Endothelial cell of umbilical vein (primary cell): ENCODE data around the gene ITGA11. TPM values are rescaled to one million over a fixed set of nuclear protein-coding genes. Genes with fewer than 3 reads are reported as not detected.

Experiments
- BruUV-seq: library from RNA; stranded (reverse); fragments of 400-500 nt; replicated peaks from 2 replicates; lab custom pipeline; 2021; lab: Mats Ljungman, UMichigan
- CTCF ChIA-PET: fragments of 300-600, 350-600 bp; sonication (Branson Sonifier 250); formaldehyde crosslinking; loops from one replicate; lab custom pipeline; 2021; ENCODE audit warnings: antibody characterized with exemption, inconsistent platforms; lab: Charles Lee
- POLR2A ChIA-PET: fragments of 300-600, 350-600 bp; sonication (Branson Sonifier 250); formaldehyde crosslinking; loops from one replicate; lab custom pipeline; 2021; ENCODE audit warnings: antibody characterized with exemption, inconsistent platforms; lab: Charles Lee
- DNase-seq: peaks from one replicate; pipeline ENCODE4 v3.0.0-alpha.2; 2011; ENCODE audit warnings: low read depth, low spot score
- FAIRE-seq: peaks from 2 replicates; lab custom pipeline; 2011; peaks lifted over from hg19 to GRCh38; lab: Jason Lieb, UNC
- H2AFZ ChIP-seq: 2 replicates; pipeline ENCODE4 v1.6.0; 2012; ENCODE audit warnings: low read depth, low read length, control low read depth, inconsistent platforms
- H3K27ac ChIP-seq: 2 replicates; pipeline ENCODE4 v1.5.1; 2011; ENCODE audit warnings: low read depth, mild to moderate bottlenecking, control low read depth, low read length, moderate library complexity; ENCODE audit not compliant: insufficient read depth
- H3K27me3 ChIP-seq, 2 experiments: 2 replicates each; pipeline versions ENCODE4 v1.6.0 to v1.6.1; 2011; ENCODE audit warnings: low read length in 2 of 2, mixed read lengths in 1 of 2; ENCODE audit not compliant: control insufficient read depth in 2 of 2, insufficient read depth in 2 of 2
- H3K36me3 ChIP-seq, 2 experiments: 2 replicates in 1 of 2; 3 replicates in 1 of 2; pipeline ENCODE4 v1.5.1; 2011; ENCODE audit warnings: low read length in 2 of 2, mild to moderate bottlenecking in 1 of 2, moderate library complexity in 1 of 2; ENCODE audit not compliant: control insufficient read depth in 2 of 2, insufficient read depth in 2 of 2; ENCODE audit errors: extremely low read depth in 1 of 2
- H3K4me1 ChIP-seq: 3 replicates; pipeline ENCODE4 v1.5.1; 2011; ENCODE audit warnings: mild to moderate bottlenecking, low read length; ENCODE audit not compliant: control insufficient read depth, insufficient read depth; ENCODE audit errors: extremely low read depth
- H3K4me2 ChIP-seq: 2 replicates; pipeline ENCODE4 v1.6.1; 2011; ENCODE audit warnings: low read length, control low read depth, mixed read lengths; ENCODE audit not compliant: insufficient read depth
- H3K4me3 ChIP-seq, 3 experiments: fragments of 200-600 bp in 1 of 3; sonication (generic), shearing (Covaris generic) in 1 of 3; replicated peaks in 1 of 3; 2 replicates each; pipeline ENCODE4 v1.5.1; 2011 to 2016; ENCODE audit warnings: control low read depth in 3 of 3, low read length in 3 of 3, mild to moderate bottlenecking in 2 of 3, inconsistent platforms in 1 of 3, low read depth in 1 of 3, moderate library complexity in 1 of 3; ENCODE audit not compliant: insufficient read depth in 1 of 3
- H3K79me2 ChIP-seq: 2 replicates; pipeline ENCODE4 v1.6.0; 2012; ENCODE audit warnings: low read length, inconsistent platforms; ENCODE audit not compliant: control insufficient read depth, insufficient read depth
- H3K9ac ChIP-seq: replicated peaks from 2 replicates; pipeline ENCODE3; 2011; ENCODE audit warnings: low read length, control low read depth; ENCODE audit not compliant: insufficient read depth; ENCODE audit errors: extremely low read depth
- H3K9me1 ChIP-seq: replicated peaks from 3 replicates; pipeline ENCODE4 v1.6.0; 2011; ENCODE audit warnings: mild to moderate bottlenecking, low read length; ENCODE audit not compliant: control insufficient read depth, insufficient read depth; ENCODE audit errors: extremely low read depth
- H3K9me3 ChIP-seq: replicated peaks from 2 replicates; pipeline ENCODE4 v1.5.1; 2012; ENCODE audit warnings: low read length, inconsistent platforms; ENCODE audit not compliant: control insufficient read depth, insufficient read depth
- H4K20me1 ChIP-seq: replicated peaks from 2 replicates; pipeline ENCODE3; 2011; ENCODE audit warnings: mild to moderate bottlenecking, low read length; ENCODE audit not compliant: control insufficient read depth, insufficient read depth; ENCODE audit errors: extremely low read depth
- EZH2 ChIP-seq: IDR thresholded peaks from 2 replicates; pipeline ENCODE4 v1.6.1; 2012; ENCODE audit warnings: borderline replicate concordance, low read depth, mild to moderate bottlenecking, moderate library complexity, low read length, inconsistent platforms; ENCODE audit not compliant: severe bottlenecking
- FOS ChIP-seq: IDR thresholded peaks from 2 replicates; pipeline ENCODE4 v1.6.1; 2011; ENCODE audit warnings: mild to moderate bottlenecking, low read length, moderate library complexity, borderline replicate concordance; ENCODE audit not compliant: insufficient read depth
- GATA2 ChIP-seq: IDR thresholded peaks from 2 replicates; pipeline ENCODE4 v1.7.0; 2011; ENCODE audit warnings: low read depth, mild to moderate bottlenecking, moderate library complexity, mixed read lengths, low read length; ENCODE audit not compliant: insufficient read length, insufficient read depth
- JUN ChIP-seq: IDR thresholded peaks from 2 replicates; pipeline ENCODE4 v1.6.1; 2011; ENCODE audit warnings: borderline replicate concordance, low read depth; ENCODE audit not compliant: insufficient read length, insufficient read depth
- MAX ChIP-seq: IDR thresholded peaks from 2 replicates; pipeline ENCODE4 v1.6.1; 2011; ENCODE audit not compliant: insufficient read depth, insufficient read length
- MYC ChIP-seq: IDR thresholded peaks from one replicate; pipeline ENCODE4 v1.6.1; 2011; ENCODE audit warnings: mild to moderate bottlenecking, low read depth, low read length
- POLR2A ChIP-seq: IDR thresholded peaks from 2 replicates; pipeline ENCODE4 v1.6.1; 2012; ENCODE audit warnings: low read depth, mild to moderate bottlenecking, control low read depth, low read length
- POLR2AphosphoS5 ChIP-seq: IDR thresholded peaks from 2 replicates; pipeline ENCODE4 v1.6.1; 2012; ENCODE audit warnings: low read depth, mild to moderate bottlenecking, control low read depth, low read length, moderate library complexity; ENCODE audit not compliant: insufficient read depth
- dilution Hi-C: fragments of 300-500 bp; cut with MboI; formaldehyde crosslinking; loops from one replicate; pipeline ENCODE4 v1.15.0; 2019; ENCODE audit warnings: low sequenced_read_pairs; ENCODE audit not compliant: extremely low pct_ligation_motif_present
- intact Hi-C: fragments of 100-400 bp; cut with micrococcal nuclease; formaldehyde crosslinking; loops from one replicate; pipeline ENCODE4 v1.10.0; 2022
- polyA plus RNA-seq, 4 experiments: library from polyadenylated mRNA; depleted of rRNA in 3 of 4; stranded (reverse) in 3 of 4; unstranded in 1 of 4; fragments of >200 nt; gene quantifications; 2 replicates each; pipeline versions ENCODE4 v1.2.1 to v1.2.3, GENCODE V29; 2011 to 2012; ENCODE audit warnings: missing spikeins in 1 of 4
- total RNA-seq: library from RNA; stranded (reverse); gene quantifications from 2 replicates; pipeline ENCODE4 v1.2.3, GENCODE V29; 2021
- TF ChIP-seq, protein P1 (sequence below), 2 donors: IDR thresholded peaks; 1 replicate in 1 of 2; 2 replicates in 1 of 2; pipeline ENCODE4 v1.5.1; 2011; ENCODE audit warnings: low read length in 2 of 2, mild to moderate bottlenecking in 2 of 2, moderate library complexity in 2 of 2, control low read depth in 1 of 2, inconsistent platforms in 1 of 2, low read depth in 1 of 2; ENCODE audit not compliant: insufficient read depth in 1 of 2; ENCODE audit errors: extremely low read depth in 1 of 2

Gene ITGA11
- total and polyA plus RNA-seq, 2 donors (not counting 3 experiments of a cell fraction or from before 2014, with no cell fraction given) = 0.18 to 1.0 TPM

DNA sequence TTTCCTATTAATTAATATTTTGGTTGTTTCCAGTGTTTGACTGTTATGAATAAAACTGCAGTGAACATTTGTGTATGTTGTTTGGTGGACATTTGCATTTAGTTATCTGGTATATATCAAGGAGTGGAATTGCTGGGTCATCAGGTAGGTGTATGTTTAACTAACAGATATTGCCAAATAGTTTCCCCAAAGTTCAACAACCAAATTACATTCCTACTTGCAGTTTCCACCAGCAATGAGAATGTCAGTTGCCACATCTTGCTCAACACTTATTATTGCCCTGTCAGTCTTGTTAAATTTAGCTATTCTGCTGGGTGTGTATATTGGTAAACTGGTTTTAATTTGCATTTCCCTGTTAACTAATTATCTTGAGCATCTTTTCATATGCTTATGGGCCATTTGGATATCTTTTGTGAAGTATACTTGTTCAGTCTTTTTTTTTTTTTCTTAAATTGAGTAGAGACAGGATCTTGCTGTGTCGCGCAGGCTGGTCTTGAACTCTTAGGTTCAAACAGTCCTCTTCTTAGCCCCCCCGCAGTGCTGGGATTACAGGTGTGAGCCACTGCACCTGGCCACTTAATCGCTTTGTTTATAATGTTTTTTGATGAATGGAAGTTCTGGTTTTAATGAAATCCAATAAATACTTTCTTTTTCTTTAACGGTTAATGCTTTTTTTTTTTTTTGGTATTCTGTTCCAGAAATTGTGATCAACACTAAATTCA, 146.5 kb downstream of the ITGA11 start:
- Histone ChIP-seq H3K9me1 (no peaks in the 10 kb centered on the region), H4K20me1 (peaks cover 10% of the 10 kb centered on the region), H3K27me3 (no peaks in the 10 kb centered on the region), H3K36me3 (peaks cover under 1 to 7% of the 10 kb centered on the region in 2 experiments), H3K9ac (no peak overlapping the region), H3K4me2 (no peak overlapping the region), H3K4me1 (peaks cover 12% of the 10 kb centered on the region), H2AFZ (no peak overlapping the region), H3K9me3 (no peaks in the 10 kb centered on the region), H3K79me2 (peaks cover 98% of the 10 kb centered on the region), H3K27ac (no peak overlapping the region), H3K4me3 (no peak overlapping the region)
- FAIRE-seq = no peak
- intact Hi-C loops (no loop called here), dilution Hi-C loops (no loop called here)
- DNase-seq = no peak
- ChIA-PET POLR2A (no interaction called here), CTCF (interaction anchor here (1.3 kb wide), 1 partner anchor 32 kb away, joined by 3 read pairs; no protein-coding TSS in a partner anchor)
- no peak for TF ChIP-seq POLR2A
- no peak for TF ChIP-seq EZH2
- TF ChIP-seq FOS = no peak
- no peak for TF ChIP-seq GATA2
- TF ChIP-seq MYC = no peak
- TF ChIP-seq, protein P1, sequence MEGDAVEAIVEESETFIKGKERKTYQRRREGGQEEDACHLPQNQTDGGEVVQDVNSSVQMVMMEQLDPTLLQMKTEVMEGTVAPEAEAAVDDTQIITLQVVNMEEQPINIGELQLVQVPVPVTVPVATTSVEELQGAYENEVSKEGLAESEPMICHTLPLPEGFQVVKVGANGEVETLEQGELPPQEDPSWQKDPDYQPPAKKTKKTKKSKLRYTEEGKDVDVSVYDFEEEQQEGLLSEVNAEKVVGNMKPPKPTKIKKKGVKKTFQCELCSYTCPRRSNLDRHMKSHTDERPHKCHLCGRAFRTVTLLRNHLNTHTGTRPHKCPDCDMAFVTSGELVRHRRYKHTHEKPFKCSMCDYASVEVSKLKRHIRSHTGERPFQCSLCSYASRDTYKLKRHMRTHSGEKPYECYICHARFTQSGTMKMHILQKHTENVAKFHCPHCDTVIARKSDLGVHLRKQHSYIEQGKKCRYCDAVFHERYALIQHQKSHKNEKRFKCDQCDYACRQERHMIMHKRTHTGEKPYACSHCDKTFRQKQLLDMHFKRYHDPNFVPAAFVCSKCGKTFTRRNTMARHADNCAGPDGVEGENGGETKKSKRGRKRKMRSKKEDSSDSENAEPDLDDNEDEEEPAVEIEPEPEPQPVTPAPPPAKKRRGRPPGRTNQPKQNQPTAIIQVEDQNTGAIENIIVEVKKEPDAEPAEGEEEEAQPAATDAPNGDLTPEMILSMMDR (IDR thresholded peaks at IDR 0.05; ENCODE audit: extremely low read depth in 1 of 2, insufficient read depth in 1 of 2, low read depth in 1 of 2, low read length in 2 of 2) = no peak
- TF ChIP-seq POLR2AphosphoS5 = no peak
- no peak for TF ChIP-seq MAX
- no peak for TF ChIP-seq JUN
- BruUV-seq = no TSS peak
